GM12872 (cell line): ENCODE data around the gene FGA.
A peak's percentile ranks its signal among the peaks of the same experiment; 100 is the strongest.

Experiments
- TF ChIP-seq, protein P1 (sequence below): IDR thresholded peaks from 3 replicates; pipeline ENCODE4 v1.5.1; 2011; ENCODE audit warnings: low read depth, mild to moderate bottlenecking, low read length, moderate library complexity; ENCODE audit not compliant: insufficient read depth

FGA gene

DNA sequence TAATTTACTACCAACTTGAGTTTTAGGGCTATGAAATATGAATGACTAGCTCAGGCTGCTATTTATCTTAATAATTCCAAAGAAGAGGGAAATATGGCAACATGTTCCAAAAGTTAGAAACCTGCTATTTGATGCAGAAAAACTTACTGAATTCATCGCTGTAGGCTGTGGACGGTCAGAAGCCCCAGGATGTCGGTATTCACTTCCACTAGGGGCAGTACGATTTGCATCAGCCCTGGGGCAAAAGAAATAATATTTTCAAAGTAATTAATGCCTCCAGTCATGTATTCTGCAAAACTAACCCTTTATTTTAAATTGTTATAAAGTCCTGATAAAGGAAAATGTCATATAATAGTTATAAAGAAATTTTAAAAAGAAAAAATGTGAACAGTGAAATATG, 44.9 kb downstream of the FGA start:
- TF ChIP-seq, protein P1, sequence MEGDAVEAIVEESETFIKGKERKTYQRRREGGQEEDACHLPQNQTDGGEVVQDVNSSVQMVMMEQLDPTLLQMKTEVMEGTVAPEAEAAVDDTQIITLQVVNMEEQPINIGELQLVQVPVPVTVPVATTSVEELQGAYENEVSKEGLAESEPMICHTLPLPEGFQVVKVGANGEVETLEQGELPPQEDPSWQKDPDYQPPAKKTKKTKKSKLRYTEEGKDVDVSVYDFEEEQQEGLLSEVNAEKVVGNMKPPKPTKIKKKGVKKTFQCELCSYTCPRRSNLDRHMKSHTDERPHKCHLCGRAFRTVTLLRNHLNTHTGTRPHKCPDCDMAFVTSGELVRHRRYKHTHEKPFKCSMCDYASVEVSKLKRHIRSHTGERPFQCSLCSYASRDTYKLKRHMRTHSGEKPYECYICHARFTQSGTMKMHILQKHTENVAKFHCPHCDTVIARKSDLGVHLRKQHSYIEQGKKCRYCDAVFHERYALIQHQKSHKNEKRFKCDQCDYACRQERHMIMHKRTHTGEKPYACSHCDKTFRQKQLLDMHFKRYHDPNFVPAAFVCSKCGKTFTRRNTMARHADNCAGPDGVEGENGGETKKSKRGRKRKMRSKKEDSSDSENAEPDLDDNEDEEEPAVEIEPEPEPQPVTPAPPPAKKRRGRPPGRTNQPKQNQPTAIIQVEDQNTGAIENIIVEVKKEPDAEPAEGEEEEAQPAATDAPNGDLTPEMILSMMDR = 0 out of 3 replicates have a peak, but pooled peaks have one; percentile 24

DNA sequence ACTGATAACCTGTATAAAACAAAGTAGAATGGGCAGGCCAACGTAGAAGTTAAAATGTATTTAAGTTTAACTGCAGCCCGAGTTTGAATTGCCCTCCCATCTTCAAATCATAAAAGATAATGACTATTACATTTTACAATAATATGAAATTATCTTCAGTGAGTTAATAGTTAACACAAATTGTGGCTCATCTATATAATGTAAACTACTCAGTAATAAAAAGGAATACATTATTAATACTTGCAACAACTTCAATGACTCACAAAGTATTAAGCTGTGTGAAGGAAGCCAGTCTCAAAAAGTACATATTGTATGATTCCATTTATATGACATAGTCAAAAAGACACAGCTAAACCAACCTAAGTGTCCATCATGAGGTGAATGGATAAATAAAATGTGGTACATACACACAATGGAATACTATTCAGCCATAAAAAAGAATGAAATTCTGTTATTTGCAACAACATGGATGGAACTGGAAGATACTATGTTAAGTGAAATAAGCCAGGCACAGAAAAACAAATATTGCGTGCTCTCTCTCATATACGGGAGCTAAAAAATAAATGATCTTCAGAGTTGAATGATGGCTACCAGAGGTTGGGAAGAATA, 48.2 kb downstream of the FGA start:
- TF ChIP-seq, protein P1 = no peak
